ENCODE data around the gene FKBP6. TPM values are rescaled to one million over a fixed set of nuclear protein-coding genes. Genes with fewer than 3 reads are reported as not detected.

The FKBP6 gene
- not detected in 5 replicates for total RNA-seq (2022; extraction: Qiagen RNA extraction)

GRCh38 chr7:73327922-73328321 is at the start of gene FKBP6, which contains the start of gene TRIM50:
Gene FKBP6, plus strand, starts transcription at chr7:73328161. Its CDS starts 268 bp downstream, at chr7:73328429.
Gene TRIM50, minus strand, starts transcription at chr7:73328082. Its CDS starts 3,295 bp downstream, at chr7:73324787.

DNA sequence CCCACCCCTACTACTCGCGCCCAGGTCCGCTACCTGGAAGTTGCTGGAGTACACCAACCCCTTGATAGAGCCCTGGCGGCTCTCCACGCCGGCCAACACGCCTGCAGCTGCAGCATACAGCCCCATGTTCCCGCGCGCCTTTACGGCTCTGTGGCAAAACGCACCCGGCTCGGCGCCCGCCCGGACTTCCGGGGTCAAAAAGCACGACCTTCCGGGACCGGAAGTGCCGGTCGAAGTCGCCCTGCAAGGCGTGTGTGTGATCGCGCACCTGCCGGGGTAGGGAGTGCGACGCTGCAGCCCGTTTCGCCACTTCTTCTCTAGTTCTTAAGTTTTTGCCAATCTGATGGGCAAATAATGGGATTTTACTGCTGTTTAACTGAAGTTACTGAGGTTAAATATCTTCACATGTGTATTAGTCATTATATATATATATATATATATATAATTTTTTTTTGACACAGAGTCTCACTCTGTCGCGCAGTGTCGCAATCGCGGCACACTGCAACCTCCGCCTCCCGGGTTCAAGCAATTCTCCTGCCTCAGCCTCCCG is 19.2 kb upstream of the FKBP6 start, which contains the start of gene NSUN5:
Gene NSUN5 (minus strand): TSS at position 162 of the 550 bp plus-strand sequence. CDS start 36 bp downstream, at position 126.

Other genes with a start within 250 kb of the FKBP6 start
- gene SPDYE9, start 242.1 kb upstream of the FKBP6 start, total RNA-seq (2022; extraction: Qiagen RNA extraction) = not detected in 5 replicates
- gene NSUN5, start 19.3 kb upstream of the FKBP6 start, total RNA-seq (2022; extraction: Qiagen RNA extraction) = 54.4 to 71.2 TPM (median 68.9 TPM) in 5 replicates
- not detected in 5 replicates for gene TRIM50, start 79 bp upstream of the FKBP6 start, total RNA-seq (2022; extraction: Qiagen RNA extraction)
- gene FZD9, start 105.6 kb downstream of the FKBP6 start, total RNA-seq (2022; extraction: Qiagen RNA extraction) = 1.3 to 2.3 TPM (median 2.0 TPM) in 5 replicates
- gene BAZ1B, start 194.1 kb downstream of the FKBP6 start, total RNA-seq (2022; extraction: Qiagen RNA extraction) = 48.9 to 66.0 TPM (median 55.1 TPM) in 5 replicates
- 62.0 to 74.0 TPM (median 68.5 TPM) in 5 replicates for gene BCL7B, start 229.5 kb downstream of the FKBP6 start, total RNA-seq (2022; extraction: Qiagen RNA extraction)

Data from A549 treated with AZD2906 at 1 μM for 4 hours (cell line).